IPS DF 6.9 (cell line): ENCODE data around the gene VPS8.

Experiments
- DNase-seq: peaks from one replicate; pipeline ENCODE4 v3.0.0-alpha.2; 2013; ENCODE audit warnings: low read depth, low spot score
- H3K27ac ChIP-seq: one replicate; pipeline ENCODE4 v1.5.1; 2013; ENCODE audit warnings: low read length, control low read depth
- H3K27me3 ChIP-seq: 2 replicates; pipeline ENCODE4 v1.6.1; 2013; ENCODE audit warnings: mild to moderate bottlenecking, low read length; ENCODE audit not compliant: control insufficient read depth, insufficient read depth
- H3K36me3 ChIP-seq: 2 replicates; pipeline ENCODE4 v1.6.1; 2013; ENCODE audit warnings: low read length; ENCODE audit not compliant: control insufficient read depth, insufficient read depth
- H3K4me1 ChIP-seq: 2 replicates; pipeline ENCODE4 v1.6.1; 2013; ENCODE audit warnings: low read length; ENCODE audit not compliant: control insufficient read depth, insufficient read depth
- H3K4me3 ChIP-seq: 2 replicates; pipeline ENCODE4 v1.5.1; 2013; ENCODE audit warnings: mild to moderate bottlenecking, low read length
- H3K9me3 ChIP-seq: 2 replicates; pipeline ENCODE4 v1.6.1; 2013; ENCODE audit warnings: low read length, inconsistent platforms; ENCODE audit not compliant: control insufficient read depth, insufficient read depth
- WGBS: extraction: QIAGEN DNeasy Blood & Tissue Kit; methylation state at CpG from one replicate; pipeline ENCODE4 v1.1.7; 2013; ENCODE audit warnings: mixed read lengths, missing lambda C conversion rate; ENCODE audit not compliant: insufficient read length, insufficient coverage; 5-methylcytosine and 5-hydroxymethylcytosine counted together

Gene VPS8

GRCh38 chr3:184914628-184915027, 102.7 kb downstream of the VPS8 start:
- Histone ChIP-seq H3K9me3 (no peaks in the 10 kb centered on the region), H3K4me3 (no peak overlapping the region), H3K4me1 (peaks cover 7% of the 10 kb centered on the region), H3K36me3 (no peaks in the 10 kb centered on the region), H3K27me3 (no peaks in the 10 kb centered on the region), H3K27ac (no peak overlapping the region)
- WGBS: no CpG with 5 or more reads among the region's 5 CpGs
- no peak for DNase-seq

- Histone ChIP-seq H3K27me3 (no peaks in the 10 kb centered on the region), H3K4me3 (no peak overlapping the region), H3K36me3 (no peaks in the 10 kb centered on the region), H3K9me3 (no peaks in the 10 kb centered on the region), H3K27ac (no peak overlapping the region), H3K4me1 (peaks cover 2% of the 10 kb centered on the region; the same call in 1 of the 2 replicates)
- no peak for DNase-seq
- whole genome bisulfite sequencing: no CpG with 5 or more reads among the region's 3 CpGs
These were observed 106.8 kb downstream of the VPS8 start for GRCh38 chr3:184918750-184919149.

- WGBS: no CpG with 5 or more reads among the region's 2 CpGs
- Histone ChIP-seq H3K36me3 (no peaks in the 10 kb centered on the region), H3K4me1 (peaks cover 2% of the 10 kb centered on the region; the same call in 1 of the 2 replicates), H3K4me3 (no peak overlapping the region), H3K9me3 (no peaks in the 10 kb centered on the region), H3K27ac (no peak overlapping the region), H3K27me3 (no peaks in the 10 kb centered on the region)
- no peak for DNase-seq
These were observed 107.7 kb downstream of the VPS8 start for GRCh38 chr3:184919651-184920050.

GRCh38 chr3:184924547-184924946, 112.6 kb downstream of the VPS8 start:
- Histone ChIP-seq H3K4me3 (no peak overlapping the region), H3K27ac (no peak overlapping the region)
- WGBS: no CpG with 5 or more reads among the region's 7 CpGs

GRCh38 chr3:184927796-184928315, 115.9 kb downstream of the VPS8 start:
- WGBS: no CpG with 5 or more reads among the region's 6 CpGs
- H3K36me3 ChIP-seq: no peaks in the 10 kb centered on the region
- DNase-seq: no peak
- no peak overlapping the region for H3K27ac ChIP-seq
- no peaks in the 10 kb centered on the region for H3K27me3 ChIP-seq
- H3K4me1 ChIP-seq: no peaks in the 10 kb centered on the region
- no peak overlapping the region for H3K4me3 ChIP-seq
- no peaks in the 10 kb centered on the region for H3K9me3 ChIP-seq

More at GRCh38 chr3:184924547-184924946, 112.6 kb downstream of the VPS8 start:
- H3K4me1 ChIP-seq: no peaks in the 10 kb centered on the region
- no peak for DNase-seq
- no peaks in the 10 kb centered on the region for H3K9me3 ChIP-seq
- no peaks in the 10 kb centered on the region for H3K27me3 ChIP-seq
- no peaks in the 10 kb centered on the region for H3K36me3 ChIP-seq

- Histone ChIP-seq H3K36me3 (no peaks in the 10 kb centered on the region), H3K27me3 (no peaks in the 10 kb centered on the region), H3K9me3 (no peaks in the 10 kb centered on the region), H3K4me3 (no peak overlapping the region), H3K27ac (no peak overlapping the region), H3K4me1 (no peaks in the 10 kb centered on the region)
- DNase-seq: no peak
- no CpG with 5 or more reads among the region's 1 CpG for WGBS
These were observed 120.8 kb downstream of the VPS8 start for GRCh38 chr3:184932777-184933176.

GRCh38 chr3:184937611-184938010, 125.6 kb downstream of the VPS8 start:
- Histone ChIP-seq H3K27me3 (no peaks in the 10 kb centered on the region), H3K36me3 (no peaks in the 10 kb centered on the region), H3K4me3 (no peak overlapping the region), H3K27ac (no peak overlapping the region), H3K9me3 (no peaks in the 10 kb centered on the region), H3K4me1 (no peaks in the 10 kb centered on the region)
- DNase-seq: no peak
- WGBS: no CpG with 5 or more reads among the region's 4 CpGs

- Histone ChIP-seq H3K27ac (no peak overlapping the region), H3K9me3 (no peaks in the 10 kb centered on the region), H3K27me3 (no peaks in the 10 kb centered on the region), H3K4me1 (no peaks in the 10 kb centered on the region), H3K4me3 (no peak overlapping the region), H3K36me3 (no peaks in the 10 kb centered on the region)
- no CpG with 5 or more reads among the region's 2 CpGs for WGBS
- no peak for DNase-seq
These were observed 129.4 kb downstream of the VPS8 start for GRCh38 chr3:184941408-184941807.

- H3K27ac ChIP-seq: no peak overlapping the region
- no peaks in the 10 kb centered on the region for H3K9me3 ChIP-seq
- no peak for DNase-seq
- H3K36me3 ChIP-seq: no peaks in the 10 kb centered on the region
- no peaks in the 10 kb centered on the region for H3K4me1 ChIP-seq
- H3K27me3 ChIP-seq: no peaks in the 10 kb centered on the region
- H3K4me3 ChIP-seq: no peak overlapping the region
- WGBS: 100% methylated on average over 2 of the region's 3 CpGs
These were observed 130.8 kb downstream of the VPS8 start for GRCh38 chr3:184942735-184943134.

GRCh38 chr3:184944241-184944640, 132.3 kb downstream of the VPS8 start:
- no peaks in the 10 kb centered on the region for H3K9me3 ChIP-seq
- no peak overlapping the region for H3K27ac ChIP-seq
- no peak for DNase-seq
- H3K27me3 ChIP-seq: no peaks in the 10 kb centered on the region
- no CpG with 5 or more reads among the region's 3 CpGs for WGBS
- no peak overlapping the region for H3K4me3 ChIP-seq
- no peaks in the 10 kb centered on the region for H3K36me3 ChIP-seq
- no peaks in the 10 kb centered on the region for H3K4me1 ChIP-seq

- Histone ChIP-seq H3K9me3 (no peaks in the 10 kb centered on the region), H3K36me3 (no peaks in the 10 kb centered on the region), H3K27me3 (no peaks in the 10 kb centered on the region), H3K4me3 (no peak overlapping the region), H3K4me1 (no peaks in the 10 kb centered on the region), H3K27ac (no peak overlapping the region)
- no CpG with 5 or more reads among the region's 7 CpGs for WGBS
- DNase-seq: no peak
These were observed 134.1 kb downstream of the VPS8 start for GRCh38 chr3:184945886-184946625.
